PC-3 (cell line): Measurements from ENCODE around the gene RINL. TPM values are rescaled to one million over a fixed set of nuclear protein-coding genes. Genes with fewer than 3 reads are reported as not detected.

Experiments
- ATAC-seq: fragments of 200-7000 bp; cut with Tn5 transposase; 2 replicates; pipeline ENCODE4 v1.9.1; 2020; ENCODE audit warnings: mild to moderate bottlenecking, moderate library complexity
- BruUV-seq: library from RNA; stranded (reverse); fragments of 400-500 nt; replicated peaks from 2 replicates; lab custom pipeline; 2021; lab: Mats Ljungman, UMichigan
- CTCF ChIA-PET: fragments of 300-600 bp; sonication (Branson Sonifier 250); formaldehyde crosslinking; loops from one replicate; lab custom pipeline; 2022; ENCODE audit warnings: antibody characterized with exemption; lab: Charles Lee
- POLR2A ChIA-PET: fragments of 300-600 bp; sonication (Branson Sonifier 250); formaldehyde crosslinking; loops from one replicate; lab custom pipeline; 2022; ENCODE audit warnings: antibody characterized with exemption; ENCODE audit not compliant: unreplicated experiment; lab: Charles Lee
- DNase-seq: peaks from one replicate; pipeline ENCODE4 v3.0.0-alpha.2; 2015
- H2AFZ ChIP-seq: fragments of 300-600 bp; sonication (generic); 2 replicates; pipeline ENCODE4 v1.6.0; 2016; ENCODE audit warnings: antibody characterized with exemption, low read length
- H3F3A ChIP-seq: fragments of 300-600 bp; sonication (generic); one replicate; pipeline ENCODE4 v1.6.0; 2017; ENCODE audit warnings: antibody characterized with exemption, low read length, control low read depth, mild to moderate bottlenecking; ENCODE audit not compliant: unreplicated experiment
- H3K27ac ChIP-seq: fragments of 300-600 bp; sonication (generic); 2 replicates; pipeline ENCODE4 v1.5.1; 2016; ENCODE audit warnings: mild to moderate bottlenecking, low read length
- H3K27me3 ChIP-seq: fragments of 300-600 bp; sonication (generic); 2 replicates; pipeline ENCODE4 v1.6.1; 2016; ENCODE audit warnings: low read length, mixed read lengths
- H3K36me3 ChIP-seq: fragments of 300-600 bp; sonication (generic); 2 replicates; pipeline ENCODE4 v1.6.1; 2016; ENCODE audit warnings: low read depth, mixed run types, low read length, mixed read lengths
- H3K4me1 ChIP-seq: fragments of 300-600 bp; sonication (generic); 2 replicates; pipeline ENCODE4 v1.5.1; 2016; ENCODE audit warnings: low read length; ENCODE audit not compliant: insufficient read depth
- H3K4me2 ChIP-seq: fragments of 300-600 bp; sonication (generic); 2 replicates; pipeline ENCODE4 v1.6.0; 2016; ENCODE audit warnings: low read length
- H3K4me3 ChIP-seq: fragments of 300-600 bp; sonication (generic); 2 replicates; pipeline ENCODE4 v1.5.1; 2016; ENCODE audit warnings: mild to moderate bottlenecking, low read length, mixed read lengths
- H3K79me2 ChIP-seq: fragments of 300-600 bp; sonication (generic); 2 replicates; pipeline ENCODE4 v1.6.1; 2017; ENCODE audit warnings: low read length, mixed read lengths
- H3K9ac ChIP-seq: fragments of 300-600 bp; sonication (generic); 2 replicates; pipeline ENCODE4 v1.6.0; 2016; ENCODE audit warnings: mild to moderate bottlenecking, low read length
- H3K9me2 ChIP-seq: fragments of 300-600 bp; sonication (generic); replicated peaks from 2 replicates; pipeline ENCODE4 v1.6.1; 2016; ENCODE audit warnings: mixed run types, low read length, mixed read lengths
- H3K9me3 ChIP-seq: fragments of 300-600 bp; sonication (generic); 2 replicates; pipeline ENCODE4 v1.6.1; 2016; ENCODE audit warnings: low read length, mixed read lengths
- H4K20me1 ChIP-seq: fragments of 300-600 bp; sonication (generic); 2 replicates; pipeline ENCODE4 v1.6.1; 2016; ENCODE audit warnings: low read length, mixed read lengths
- CTCF ChIP-seq: fragments of 300-600 bp; sonication (generic); conservative IDR thresholded peaks from 2 replicates; pipeline ENCODE4 v1.5.1; 2017; ENCODE audit warnings: antibody characterized with exemption, low read depth, mild to moderate bottlenecking, low read length
- EZH2 ChIP-seq: fragments of 300-600 bp; sonication (generic); IDR thresholded peaks from one replicate; pipeline ENCODE4 v1.6.1; 2017; ENCODE audit warnings: antibody characterized with exemption, mild to moderate bottlenecking, low read length; ENCODE audit not compliant: unreplicated experiment
- EZH2phosphoT487 ChIP-seq: fragments of 300-600 bp; sonication (generic); IDR thresholded peaks from 2 replicates; pipeline ENCODE4 v1.6.1; 2018; ENCODE audit warnings: mild to moderate bottlenecking, antibody characterized with exemption, low read length, borderline replicate concordance
- intact Hi-C: fragments of 100-400 bp; cut with micrococcal nuclease; formaldehyde crosslinking; loops from 2 replicates; pipeline ENCODE4 v1.9.0; 2023
- total RNA-seq: library from RNA; depleted of rRNA; stranded (reverse); fragments of >200 nt; gene quantifications from 2 replicates; pipeline ENCODE4 v1.2.3, GENCODE V29; 2014

The RINL gene
- total RNA-seq, 1 experiment from 2014 or later = 3.2 TPM

- H3K9ac ChIP-seq = no peak overlapping the region
- H3K9me2 ChIP-seq = no peaks in the 10 kb centered on the region
- no peak overlapping the region for H2AFZ ChIP-seq
- H3K27ac ChIP-seq = no peak overlapping the region
- no peak overlapping the region for H3K4me3 ChIP-seq
- no peaks in the 10 kb centered on the region for H3K36me3 ChIP-seq
- no TSS peak for BruUV-seq
- intact Hi-C loops = no loop called here
- H3K9me3 ChIP-seq = no peaks in the 10 kb centered on the region
- peaks cover 11% of the 10 kb centered on the region for H3K4me1 ChIP-seq
- CTCF ChIA-PET = no interaction called here
- H3K79me2 ChIP-seq = no peaks in the 10 kb centered on the region
- H3K27me3 ChIP-seq = no peaks in the 10 kb centered on the region
- H3F3A ChIP-seq = no peaks in the 10 kb centered on the region
- POLR2A ChIA-PET = no interaction called here
- TF ChIP-seq CTCF (no peak), EZH2phosphoT487 (no peak), EZH2 (no peak)
- H3K4me2 ChIP-seq = no peak overlapping the region
- no peak for DNase-seq
- ATAC-seq = no peak
- H4K20me1 ChIP-seq = no peaks in the 10 kb centered on the region
Observed at GRCh38 chr19:38868551-38868950, 9.5 kb downstream of the RINL start.

DNA sequence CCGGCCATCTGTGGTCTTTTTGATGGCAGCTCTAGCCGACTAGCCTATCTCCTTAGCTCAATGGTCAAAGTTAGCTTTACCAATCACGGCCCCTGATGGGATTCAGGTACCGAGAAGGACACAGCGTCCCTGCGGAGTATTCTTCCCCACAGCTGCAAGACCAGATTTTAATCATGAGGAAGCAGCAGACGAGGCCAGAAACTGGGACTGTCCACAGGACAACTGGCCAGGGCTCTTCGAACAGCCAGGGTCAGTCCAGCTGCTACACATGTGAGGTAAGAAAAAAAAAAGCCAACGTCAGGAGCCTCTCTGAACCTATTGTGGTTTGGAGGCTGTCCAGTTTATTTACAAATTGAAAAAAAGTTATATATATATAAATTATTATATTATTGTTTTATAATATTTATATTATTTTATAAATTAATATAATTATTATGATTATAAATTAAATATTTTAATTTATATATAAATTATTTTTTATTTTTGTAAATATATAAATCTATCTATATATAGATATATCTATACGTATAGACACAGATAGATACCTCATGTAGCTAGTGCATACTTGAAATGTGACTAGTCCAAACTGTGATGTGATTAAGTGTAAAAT lies 10.8 kb downstream of the RINL start:
- no peak overlapping the region for H2AFZ ChIP-seq
- DNase-seq (no peak), ATAC-seq (no peak)
- intact Hi-C loops = no loop called here
- no peaks in the 10 kb centered on the region for H3F3A ChIP-seq
- TF ChIP-seq CTCF (no peak), EZH2phosphoT487 (no peak), EZH2 (no peak)
- H3K9me2 ChIP-seq = no peaks in the 10 kb centered on the region
- H3K9ac ChIP-seq = no peak overlapping the region
- peaks cover 17% of the 10 kb centered on the region for H3K4me1 ChIP-seq
- no peak overlapping the region for H3K27ac ChIP-seq
- H3K27me3 ChIP-seq = no peaks in the 10 kb centered on the region
- ChIA-PET CTCF (interaction anchor here (0.6 kb wide), 1 partner anchor 63 kb away, joined by 3 read pairs; the partner anchor contains the start of genes MRPS12 and SARS2), POLR2A (no interaction called here)
- H3K4me2 ChIP-seq = no peak overlapping the region
- H4K20me1 ChIP-seq = no peaks in the 10 kb centered on the region
- no TSS peak for BruUV-seq
- no peaks in the 10 kb centered on the region for H3K36me3 ChIP-seq
- H3K4me3 ChIP-seq = no peak overlapping the region
- H3K79me2 ChIP-seq = no peaks in the 10 kb centered on the region
- H3K9me3 ChIP-seq = no peaks in the 10 kb centered on the region

DNA sequence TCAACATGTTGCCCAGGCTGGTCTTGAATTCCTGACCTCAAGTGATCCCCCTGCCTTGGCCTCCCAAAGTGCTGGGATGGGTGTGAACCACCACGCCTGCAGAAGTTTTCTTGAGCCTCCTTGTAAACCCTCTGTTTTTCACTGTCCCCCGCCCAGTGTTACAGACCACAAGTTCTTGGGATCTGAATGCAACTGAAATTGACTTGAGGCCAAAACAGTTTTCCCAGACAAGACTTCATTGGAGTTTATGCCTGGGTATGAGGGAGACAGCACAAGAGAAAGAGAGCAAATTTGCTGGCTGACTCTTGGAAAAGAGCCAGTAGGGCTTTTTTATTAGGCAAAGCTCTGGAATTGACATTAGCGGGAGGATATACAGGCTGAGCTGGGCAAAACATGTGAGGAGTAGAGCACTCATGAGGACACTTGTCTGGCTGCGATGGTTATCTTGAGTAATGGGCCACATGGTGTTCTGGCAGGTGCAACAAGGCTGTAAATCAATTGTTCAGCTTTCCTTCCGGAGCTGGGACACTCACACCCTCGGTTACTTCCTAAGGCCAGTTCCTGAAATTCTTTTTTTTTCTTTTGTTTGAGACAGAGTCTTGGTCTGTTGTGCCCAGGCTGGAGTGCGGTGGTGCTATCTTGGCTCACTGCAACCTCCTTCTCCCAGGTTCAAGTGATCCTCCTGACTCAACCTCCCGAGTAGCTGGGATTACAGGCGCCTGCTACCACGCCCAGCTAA lies 15.6 kb downstream of the RINL start:
- TF ChIP-seq CTCF (no peak), EZH2 (no peak), EZH2phosphoT487 (no peak)
- ATAC-seq = peak; percentile 66
- POLR2A ChIA-PET = no interaction called here
- CTCF ChIA-PET = interaction anchor here (1.0 kb wide), 1 partner anchor 25 kb away, joined by 3 read pairs; no protein-coding TSS in a partner anchor
- H3K4me2 ChIP-seq = no peak overlapping the region
- no peaks in the 10 kb centered on the region for H3F3A ChIP-seq
- no peaks in the 10 kb centered on the region for H3K79me2 ChIP-seq
- H3K4me1 ChIP-seq = peaks cover 18% of the 10 kb centered on the region
- H3K9me2 ChIP-seq = no peaks in the 10 kb centered on the region
- no peak overlapping the region for H3K27ac ChIP-seq
- H3K4me3 ChIP-seq = no peak overlapping the region
- no peaks in the 10 kb centered on the region for H4K20me1 ChIP-seq
- H3K9ac ChIP-seq = no peak overlapping the region
- DNase-seq = peak; percentile 64
- BruUV-seq = TSS peak; percentile 44
- intact Hi-C loops = no loop called here
- H2AFZ ChIP-seq = no peak overlapping the region
- H3K27me3 ChIP-seq = no peaks in the 10 kb centered on the region
- no peaks in the 10 kb centered on the region for H3K9me3 ChIP-seq
- no peaks in the 10 kb centered on the region for H3K36me3 ChIP-seq
